GM21381 (cell line): ENCODE data around the gene OR10H2.
"Not testable (repeated sequence)": the region's sequence is repeated elsewhere in the genome, so short reads cannot be mapped to it uniquely, and the experiment has no call there.

Source experiments
- ATAC-seq: cut with Tn5 transposase; IDR thresholded peaks from one replicate; pipeline ENCODE4 v1.9.1; 2021; ENCODE audit warnings: mild to moderate bottlenecking, moderate library complexity; ENCODE audit not compliant: unreplicated experiment

OR10H2 gene

GRCh38 chr19:15727724-15728123 is at the start of gene OR10H2:
Gene OR10H2, plus strand, starts transcription at chr19:15728024. Its CDS starts 20 bp downstream, at chr19:15728044.
- ATAC-seq = no peak

GRCh38 chr19:15679089-15679488 is 48.7 kb upstream of the OR10H2 start:
- no peak for ATAC-seq

- not testable (repeated sequence) for ATAC-seq
Measured at GRCh38 chr19:15679865-15680264, 48.0 kb upstream of the OR10H2 start.

GRCh38 chr19:15680478-15681322 is 47.1 kb upstream of the OR10H2 start:
- no peak for ATAC-seq

GRCh38 chr19:15683411-15683810 is 44.4 kb upstream of the OR10H2 start:
- no peak for ATAC-seq

GRCh38 chr19:15684828-15685227 is 43.0 kb upstream of the OR10H2 start:
- ATAC-seq = no peak

- ATAC-seq = no peak
Measured at GRCh38 chr19:15696654-15697194, 31.1 kb upstream of the OR10H2 start.

GRCh38 chr19:15701757-15702533 is 25.9 kb upstream of the OR10H2 start:
- ATAC-seq = no peak

- ATAC-seq = no peak
Measured at GRCh38 chr19:15702534-15702930, 25.3 kb upstream of the OR10H2 start.

GRCh38 chr19:15714638-15715037 is 13.2 kb upstream of the OR10H2 start:
- no peak for ATAC-seq

- no peak for ATAC-seq
Measured at GRCh38 chr19:15715642-15716041, 12.2 kb upstream of the OR10H2 start.

- no peak for ATAC-seq
Measured at GRCh38 chr19:15717809-15718208, 10.0 kb upstream of the OR10H2 start.

- no peak for ATAC-seq
Measured at GRCh38 chr19:15721268-15721667, 6.6 kb upstream of the OR10H2 start.

- ATAC-seq = no peak
Measured at GRCh38 chr19:15722956-15723355, 4.9 kb upstream of the OR10H2 start.

- no peak for ATAC-seq
Measured at GRCh38 chr19:15730538-15730937, 2.7 kb downstream of the OR10H2 start.

- no peak for ATAC-seq
Measured at GRCh38 chr19:15732388-15732787, 4.6 kb downstream of the OR10H2 start.

GRCh38 chr19:15733895-15734294 is 6.1 kb downstream of the OR10H2 start:
- no peak for ATAC-seq

- ATAC-seq = no peak
Measured at GRCh38 chr19:15737722-15738121, 9.9 kb downstream of the OR10H2 start, which contains the start of gene OR10H3. Gene OR10H3, plus strand, starts transcription at chr19:15737985. Its CDS starts 3,408 bp downstream, at chr19:15741393.

GRCh38 chr19:15740785-15741184 is 13.0 kb downstream of the OR10H2 start:
- no peak for ATAC-seq

- ATAC-seq = no peak
Measured at GRCh38 chr19:15748239-15748638, 20.4 kb downstream of the OR10H2 start.

GRCh38 chr19:15758379-15758778 is 30.6 kb downstream of the OR10H2 start:
- no peak for ATAC-seq
